H1 (cell line): ENCODE results near the gene KIF2C. TPM values are rescaled to one million over a fixed set of nuclear protein-coding genes. Genes with fewer than 3 reads are reported as not detected.
A peak's percentile ranks its signal among the peaks of the same experiment; 100 is the strongest.

ENCODE experiments used
- CTCF ChIA-PET: fragments of 300-600 bp; sonication (Branson Sonifier 250); formaldehyde crosslinking; loops from one replicate; lab custom pipeline; 2021; ENCODE audit not compliant: partially characterized antibody; lab: Charles Lee
- POLR2A ChIA-PET: fragments of 300-600 bp; sonication (Branson Sonifier 250); formaldehyde crosslinking; loops from one replicate; lab custom pipeline; 2021; ENCODE audit warnings: inconsistent platforms; ENCODE audit not compliant: partially characterized antibody; lab: Charles Lee
- DNase-seq, 2 experiments: peaks; one replicate each; pipeline versions ENCODE4 v3.0.0 to v3.0.0-alpha.2; 2010 to 2022; ENCODE audit warnings: low spot score in 2 of 2, low read depth in 1 of 2, mixed read lengths in 1 of 2
- FAIRE-seq: peaks from 2 replicates; lab custom pipeline; 2011; peaks lifted over from hg19 to GRCh38; lab: Jason Lieb, UNC
- H2AFZ ChIP-seq: 2 replicates; pipeline ENCODE4 v1.8.1; 2012; ENCODE audit warnings: low read length, inconsistent platforms
- H2AK5ac ChIP-seq: 2 replicates; pipeline ENCODE4 v1.6.1; 2013; ENCODE audit warnings: low read depth, low read length
- H2BK120ac ChIP-seq: replicated peaks from 2 replicates; pipeline ENCODE3; 2013; ENCODE audit warnings: low read depth, low read length, inconsistent platforms
- H2BK12ac ChIP-seq: 2 replicates; pipeline ENCODE4 v1.6.1; 2013; ENCODE audit warnings: low read depth, low read length
- H2BK15ac ChIP-seq: 2 replicates; pipeline ENCODE4 v1.6.1; 2013; ENCODE audit warnings: low read length
- H2BK20ac ChIP-seq: 2 replicates; pipeline ENCODE4 v1.6.1; 2013; ENCODE audit warnings: low read length
- H2BK5ac ChIP-seq: 2 replicates; pipeline ENCODE4 v1.6.1; 2013; ENCODE audit warnings: low read depth, low read length
- H3K14ac ChIP-seq: 2 replicates; pipeline ENCODE4 v1.6.1; 2013; ENCODE audit warnings: inconsistent platforms; ENCODE audit not compliant: insufficient read length
- H3K18ac ChIP-seq: 2 replicates; pipeline ENCODE4 v1.6.1; 2013; ENCODE audit warnings: low read length; ENCODE audit errors: extremely low read depth
- H3K23ac ChIP-seq: 2 replicates; pipeline ENCODE4 v1.6.1; 2013; ENCODE audit warnings: inconsistent platforms; ENCODE audit not compliant: insufficient read length
- H3K23me2 ChIP-seq: 2 replicates; pipeline ENCODE4 v1.6.1; 2013; ENCODE audit warnings: low read depth, low read length
- H3K27ac ChIP-seq: 2 replicates; pipeline ENCODE4 v1.6.1; 2011; ENCODE audit warnings: low read depth, low read length, inconsistent platforms
- H3K27me3 ChIP-seq, 4 experiments: replicated peaks in 1 of 4; 1 replicate in 1 of 4; 2 replicates in 3 of 4; pipeline versions ENCODE4 v1.6.1 to v1.8.1; 2011 to 2013; ENCODE audit warnings: low read length in 3 of 4, mild to moderate bottlenecking in 3 of 4, inconsistent platforms in 2 of 4, mixed read lengths in 2 of 4, moderate library complexity in 1 of 4; ENCODE audit not compliant: control insufficient read depth in 3 of 4, insufficient read depth in 3 of 4; ENCODE audit errors: extremely low read depth in 1 of 4
- H3K36me3 ChIP-seq, 4 experiments: 2 replicates each; pipeline versions ENCODE4 v1.6.1 to v1.8.1; 2011 to 2013; ENCODE audit warnings: mild to moderate bottlenecking in 4 of 4, low read length in 3 of 4, moderate library complexity in 2 of 4, control low read depth in 1 of 4, inconsistent platforms in 1 of 4; ENCODE audit not compliant: insufficient read depth in 4 of 4, control insufficient read depth in 2 of 4
- H3K4ac ChIP-seq: replicated peaks from 2 replicates; pipeline ENCODE3; 2013; ENCODE audit warnings: low read length, low read depth, mixed read lengths, inconsistent platforms; ENCODE audit not compliant: insufficient read length
- H3K4me1 ChIP-seq, 4 experiments: replicated peaks in 1 of 4; 1 replicate in 1 of 4; 2 replicates in 3 of 4; pipeline versions ENCODE4 v1.6.1 to v1.8.1; 2011 to 2013; ENCODE audit warnings: low read length in 3 of 4, inconsistent platforms in 2 of 4, mixed read lengths in 1 of 4; ENCODE audit not compliant: insufficient read depth in 4 of 4, control insufficient read depth in 3 of 4
- H3K4me2 ChIP-seq, 2 experiments: 2 replicates each; pipeline versions ENCODE4 v1.6.1 to v1.8.1; 2011 to 2013; ENCODE audit warnings: low read depth in 2 of 2, low read length in 2 of 2, control low read depth in 1 of 2, inconsistent platforms in 1 of 2, mild to moderate bottlenecking in 1 of 2; ENCODE audit not compliant: insufficient read depth in 1 of 2
- H3K4me3 ChIP-seq, 4 experiments: fragments of 200-600, 300-600 bp in 1 of 4; sonication (generic), shearing (Covaris generic), sonication (Bioruptor Twin) in 1 of 4; 2 replicates each; pipeline versions ENCODE4 v1.5.1 to v1.8.1; 2011 to 2016; ENCODE audit warnings: low read length in 4 of 4, low read depth in 3 of 4, control low read depth in 2 of 4, inconsistent platforms in 2 of 4, mild to moderate bottlenecking in 2 of 4, mixed read lengths in 1 of 4, moderate library complexity in 1 of 4; ENCODE audit not compliant: insufficient read depth in 2 of 4; ENCODE audit errors: extremely low read depth in 1 of 4
- H3K56ac ChIP-seq: replicated peaks from 2 replicates; pipeline ENCODE3; 2013; ENCODE audit warnings: low read depth, mild to moderate bottlenecking, mixed read lengths, low read length, inconsistent platforms; ENCODE audit not compliant: insufficient read length
- H3K79me1 ChIP-seq: 2 replicates; pipeline ENCODE4 v1.6.1; 2013; ENCODE audit warnings: low read depth, low read length, control low read depth
- H3K79me2 ChIP-seq, 2 experiments: 2 replicates each; pipeline versions ENCODE4 v1.6.1 to v1.8.1; 2012 to 2013; ENCODE audit warnings: low read length in 2 of 2, mild to moderate bottlenecking in 2 of 2, inconsistent platforms in 1 of 2; ENCODE audit not compliant: insufficient read depth in 2 of 2, control insufficient read depth in 1 of 2
- H3K9ac ChIP-seq, 4 experiments: replicated peaks in 1 of 4; 1 replicate in 1 of 4; 2 replicates in 3 of 4; pipeline versions ENCODE4 v1.6.1 to v1.8.1; 2011 to 2013; ENCODE audit warnings: low read depth in 3 of 4, low read length in 3 of 4, control low read depth in 2 of 4, mild to moderate bottlenecking in 2 of 4, moderate library complexity in 2 of 4, inconsistent platforms in 1 of 4; ENCODE audit errors: extremely low read depth in 1 of 4
- H3K9me3 ChIP-seq, 2 experiments: 2 replicates each; pipeline versions ENCODE4 v1.6.1 to v1.8.1; 2012 to 2013; ENCODE audit warnings: mild to moderate bottlenecking in 2 of 2, moderate library complexity in 2 of 2, control low read depth in 1 of 2, inconsistent platforms in 1 of 2, low read depth in 1 of 2, low read length in 1 of 2, mixed read lengths in 1 of 2; ENCODE audit not compliant: insufficient read depth in 2 of 2
- H4K20me1 ChIP-seq, 2 experiments: replicated peaks in 1 of 2; 2 replicates each; pipeline versions ENCODE3 to v1.8.1; 2011 to 2013; ENCODE audit warnings: inconsistent platforms in 2 of 2, low read length in 2 of 2, mild to moderate bottlenecking in 1 of 2; ENCODE audit not compliant: insufficient read depth in 2 of 2, control insufficient read depth in 1 of 2
- H4K5ac ChIP-seq: 2 replicates; pipeline ENCODE4 v1.6.1; 2013; ENCODE audit warnings: low read length, low read depth, mixed read lengths, inconsistent platforms; ENCODE audit not compliant: insufficient read length
- H4K8ac ChIP-seq: 2 replicates; pipeline ENCODE4 v1.8.0; 2013; ENCODE audit warnings: mild to moderate bottlenecking, moderate library complexity, low read length, inconsistent platforms; ENCODE audit not compliant: insufficient read depth; ENCODE audit errors: extremely low read depth
- H4K91ac ChIP-seq: replicated peaks from 2 replicates; pipeline ENCODE3; 2013; ENCODE audit warnings: low read length, mixed read lengths, inconsistent platforms; ENCODE audit not compliant: insufficient read length
- EP300 ChIP-seq, 2 experiments: IDR thresholded peaks; 1 replicate in 1 of 2; 2 replicates in 1 of 2; pipeline ENCODE4 v1.6.1; 2011 to 2012; ENCODE audit warnings: low read depth in 2 of 2, low read length in 2 of 2, mild to moderate bottlenecking in 2 of 2, borderline replicate concordance in 1 of 2, inconsistent platforms in 1 of 2, moderate library complexity in 1 of 2
- WGBS, 2 experiments: shearing (Covaris generic) in 1 of 2; methylation state at CpG; one replicate each; pipeline versions ENCODE4 v1.1.6 to v1.1.7; 2013 to 2015; ENCODE audit warnings: low lambda C conversion rate in 2 of 2, mixed read lengths in 2 of 2, inconsistent platforms in 1 of 2, low coverage in 1 of 2, missing lambda C conversion rate in 1 of 2; ENCODE audit not compliant: insufficient replicate concordance in 2 of 2, insufficient coverage in 1 of 2, insufficient read length in 1 of 2; ENCODE audit errors: extremely low coverage in 1 of 2, missing lambda C conversion rate in 1 of 2; 5-methylcytosine and 5-hydroxymethylcytosine counted together
- polyA plus RNA-seq, 7 experiments: library from polyadenylated mRNA; depleted of rRNA in 3 of 7; stranded (reverse) in 5 of 7; unstranded in 2 of 7; fragments of >200 nt in 5 of 7; fragments of 200-250 nt in 2 of 7; gene quantifications; 1 replicate in 5 of 7; 2 replicates in 1 of 7; 4 replicates in 1 of 7; pipeline versions ENCODE4 v1.2.1 to v1.2.3, GENCODE V29; 2011 to 2013; ENCODE audit warnings: missing spikeins in 2 of 7, mixed read lengths in 2 of 7
- total RNA-seq: library from RNA; stranded (reverse); fragmentation: NEBNext Ultra II Directional; extraction: Animal tissue kit (Norgen Biotek cat#: 25700); gene quantifications from 2 replicates; pipeline ENCODE4 v1.2.1, GENCODE V29; 2021

KIF2C gene
- total and polyA plus RNA-seq, 2 of the 8 experiments (the other 6 are each of a cell fraction or from before 2014, with no cell fraction given): 41.8 to 68.1 TPM

DNA sequence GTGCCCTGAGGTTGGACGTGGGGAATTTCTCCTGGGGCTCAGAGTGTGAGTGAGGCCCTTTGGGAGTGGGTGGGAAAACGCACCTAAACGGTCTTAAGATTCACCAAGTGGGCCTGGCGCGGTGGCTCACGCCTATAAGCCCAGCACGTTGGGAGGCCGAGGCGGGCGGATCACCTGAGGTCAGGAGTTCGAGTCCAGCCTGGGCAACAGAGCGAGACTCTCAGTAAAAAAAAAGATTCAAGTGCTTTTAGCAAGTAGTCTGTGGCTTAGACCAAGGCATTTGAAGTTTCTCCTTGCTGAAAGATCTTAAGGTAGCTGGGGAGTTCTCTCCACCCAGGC lies 37.1 kb downstream of the KIF2C start:
- Histone ChIP-seq H2AK5ac (no peak overlapping the region), H3K4me3 (peak overlapping the region; percentile 68 to 95 (median 84)), H2BK20ac (no peak overlapping the region), H3K18ac (0 out of 2 replicates have a peak overlapping the region, but pooled peaks have one; percentile 24), H3K4ac (no peak overlapping the region), H3K23ac (no peak overlapping the region), H2BK12ac (no peak overlapping the region), H3K4me1 (peaks cover 0 to 8% (median 2%) of the 10 kb centered on the region in 4 experiments; a peak in 5 of 7 replicates), H3K9ac (peak overlapping the region; percentile 96 to 100 (median 96)), H2BK120ac (no peak overlapping the region), H3K9me3 (no peaks in the 10 kb centered on the region), H4K91ac (no peak overlapping the region), H3K4me2 (peak overlapping the region; percentile 93 to 98), H3K27ac (peak overlapping the region; percentile 85; the same call in 1 of the 2 replicates)
- FAIRE-seq (no peak), DNase-seq (no peak)
- 50% methylated on average over 12 of the region's 12 CpGs; no CpG with 5 or more reads in 1 of the 2 experiments for WGBS, 2 experiments
- TF ChIP-seq EP300 (IDR thresholded peaks at IDR 0.05; ENCODE audit: borderline replicate concordance in 1 of 2, low read depth in 2 of 2, low read length in 2 of 2): no peak
- TF ChIP-seq, all 59 proteins: peak for 0
- H3K14ac ChIP-seq: no peak overlapping the region
- H3K27me3 ChIP-seq: no peaks in the 10 kb centered on the region
- peaks cover 15 to 33% of the 10 kb centered on the region in 2 experiments for H3K79me2 ChIP-seq
- CTCF ChIA-PET: interaction anchor here (0.9 to 4.1 kb wide), 6 partner anchors 9 to 45 kb away, joined by 3 to 21 read pairs (median 4); partner anchors contain the start of gene RNU5D-1
- POLR2A ChIA-PET: interaction anchor here (0.6 to 23.6 kb wide), 19 partner anchors 12 to 745 kb away, joined by 3 to 428 read pairs (median 17); partner anchors contain the start of genes BEST4, BTBD19, DYNLT4 and KIF2C
- H4K5ac ChIP-seq: no peak overlapping the region
- no peak overlapping the region for H2AFZ ChIP-seq
- 0 out of 2 replicates have a peak overlapping the region, but pooled peaks have one; percentile 65 for H4K8ac ChIP-seq
- peaks cover 24 to 54% (median 34%) of the 10 kb centered on the region in 4 experiments for H3K36me3 ChIP-seq
- H4K20me1 ChIP-seq: peaks cover 13 to 21% of the 10 kb centered on the region in 2 experiments
- peaks cover 16% of the 10 kb centered on the region for H3K23me2 ChIP-seq
- H3K56ac ChIP-seq: no peak overlapping the region
- H3K79me1 ChIP-seq: peaks cover 3% of the 10 kb centered on the region; the same call in 1 of the 2 replicates
- H2BK5ac ChIP-seq: peak overlapping the region; percentile 96; the same call in 1 of the 2 replicates
- H2BK15ac ChIP-seq: no peak overlapping the region
